GM04504 (cell line): ENCODE data around the gene CELF2.

ENCODE experiments used
- DNase-seq: peaks from one replicate; pipeline ENCODE4 v3.0.0-alpha.2; 2012; ENCODE audit warnings: low read depth

The CELF2 gene

DNA sequence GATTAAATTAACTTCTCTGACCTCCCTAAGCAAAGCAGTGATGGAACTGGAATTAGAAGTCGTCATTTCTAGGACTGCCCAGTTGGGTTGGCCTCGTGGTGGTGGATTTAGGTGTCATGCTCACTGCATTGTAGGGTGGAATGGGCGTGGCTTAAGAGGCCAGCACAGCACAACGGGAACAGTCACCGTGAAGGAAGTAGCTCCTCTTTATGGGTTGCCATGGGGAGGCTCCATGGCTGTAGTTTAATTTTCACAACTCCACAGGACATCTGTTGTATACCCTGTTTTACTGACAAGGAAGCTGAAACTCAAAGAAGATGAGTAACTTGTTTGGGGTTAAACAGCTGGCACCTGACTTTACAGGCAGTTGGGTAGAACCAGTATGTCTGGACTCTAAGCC is 208.3 kb downstream of the CELF2 start:
- DNase-seq, result no peak

DNA sequence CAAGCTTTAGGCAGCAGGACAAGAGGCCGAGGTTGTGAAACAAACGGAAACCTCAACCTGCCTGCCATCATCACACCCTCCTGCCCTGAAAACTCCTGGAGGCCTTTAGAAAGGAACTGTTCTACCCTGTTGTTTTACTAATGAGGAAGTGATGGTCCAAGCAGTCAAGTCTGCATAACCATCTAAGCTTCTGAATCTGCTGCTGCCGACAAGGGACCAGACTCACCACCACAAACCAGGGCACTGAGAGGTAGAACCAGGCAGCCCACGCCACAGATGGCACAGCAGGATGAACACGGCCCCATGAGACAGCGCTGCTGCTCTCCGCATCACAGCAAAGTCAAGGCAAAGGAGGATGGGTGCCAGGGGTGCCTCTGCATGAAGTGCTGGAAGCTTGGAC is 209.4 kb downstream of the CELF2 start:
- no peak for DNase-seq

DNA sequence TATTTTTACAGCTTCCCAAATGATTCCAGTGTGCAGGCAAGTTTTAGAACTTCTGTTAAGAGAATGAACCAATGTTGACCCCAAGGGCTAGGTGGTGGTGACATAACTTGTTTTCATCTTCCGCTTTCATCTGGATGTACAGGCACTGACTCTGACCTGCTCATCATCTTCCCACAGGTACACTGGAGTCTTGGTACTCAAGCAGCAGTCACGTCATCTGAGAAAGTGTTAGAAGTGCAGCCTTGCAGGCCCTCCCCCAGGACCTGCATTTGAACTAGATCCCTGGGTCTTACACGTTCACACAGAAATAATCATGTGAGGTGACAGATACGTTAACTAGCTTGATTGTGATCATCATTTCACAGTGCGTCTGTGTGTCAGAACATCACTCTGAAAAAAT is 212.2 kb downstream of the CELF2 start:
- no peak for DNase-seq

DNA sequence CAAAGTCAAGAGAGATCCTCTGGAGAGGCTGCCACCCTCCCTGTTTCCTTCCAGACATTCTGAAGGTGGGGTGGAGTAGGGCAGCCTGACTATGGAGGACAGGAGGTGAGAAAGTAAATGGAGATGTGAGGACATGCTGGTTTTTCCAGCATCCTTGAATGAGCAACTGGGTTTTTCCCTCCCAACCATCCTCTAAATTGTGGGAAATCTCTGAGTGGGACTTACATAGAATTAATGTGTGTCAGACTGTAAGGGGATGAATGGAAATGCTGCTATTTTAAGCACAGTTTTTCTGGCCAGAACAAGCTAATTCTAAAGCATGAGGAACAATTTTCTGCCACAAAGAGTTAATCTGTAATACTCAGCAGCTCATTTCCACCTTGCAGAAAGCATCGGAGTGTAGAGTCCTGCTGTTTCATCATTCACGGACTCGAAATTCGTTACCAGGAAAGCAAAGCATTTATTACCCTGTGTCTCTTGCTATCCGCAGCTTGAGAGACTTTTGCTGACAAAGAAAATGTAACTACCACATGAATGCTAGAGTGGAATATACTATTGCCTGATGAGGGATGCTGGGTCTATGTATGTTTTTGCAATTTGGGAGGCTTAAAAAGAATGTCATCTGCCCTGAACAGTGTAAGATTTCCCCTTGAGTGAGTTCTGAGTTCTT is 213.0 kb downstream of the CELF2 start:
- no peak for DNase-seq

DNA sequence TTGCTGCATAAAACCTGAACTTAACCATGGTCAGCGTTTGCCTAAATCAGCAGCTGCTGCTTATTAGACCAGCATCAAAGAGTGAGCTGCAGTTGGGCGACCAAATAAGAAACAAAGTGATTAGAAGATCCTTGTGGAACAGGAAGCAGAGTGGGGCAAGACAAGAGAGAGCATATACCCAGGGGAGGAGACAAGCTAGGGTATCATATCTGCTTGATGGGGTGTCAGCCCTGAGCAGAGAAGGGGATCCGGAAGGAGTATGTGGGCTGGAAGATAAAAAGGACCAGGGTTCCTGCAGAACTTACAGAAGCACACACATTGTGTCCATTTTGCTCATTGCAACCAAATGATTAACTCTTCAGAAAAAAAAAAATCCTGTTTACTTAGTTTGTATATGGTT is 213.6 kb downstream of the CELF2 start:
- no peak for DNase-seq

DNA sequence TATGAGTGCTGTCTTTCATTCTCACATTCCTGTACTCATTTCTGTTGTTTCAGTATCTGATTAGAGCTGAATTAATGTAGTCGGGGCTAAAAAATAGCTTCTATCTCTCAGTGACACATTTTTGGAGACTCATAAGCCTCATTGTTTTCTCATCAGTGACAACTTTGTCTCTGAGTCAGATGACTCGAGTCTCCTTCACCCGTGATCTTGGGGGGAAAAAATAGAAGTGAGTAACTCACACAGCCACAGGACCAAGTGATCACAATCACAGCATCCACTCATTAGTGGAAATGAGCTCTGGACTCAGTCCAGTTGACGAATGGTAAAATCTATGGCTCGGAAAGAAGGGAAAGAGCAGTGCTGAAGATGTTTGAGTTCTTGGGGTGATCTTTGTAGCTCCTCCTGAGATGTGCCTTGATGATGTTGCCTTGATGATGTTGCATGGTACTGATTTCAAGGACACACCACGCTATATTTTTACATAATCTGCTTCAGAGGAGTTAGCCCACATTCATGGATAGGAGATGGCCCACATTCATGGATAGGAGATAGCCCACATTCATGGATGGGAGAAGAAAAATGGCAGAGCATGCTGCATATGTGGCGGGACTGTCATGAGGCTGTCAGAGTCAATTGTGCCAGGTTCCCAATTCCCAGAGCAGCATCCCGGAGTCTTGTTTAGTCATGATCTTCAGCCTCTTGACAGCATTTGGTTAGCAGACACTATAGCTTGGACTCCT is 214.7 kb downstream of the CELF2 start:
- no peak for DNase-seq

DNA sequence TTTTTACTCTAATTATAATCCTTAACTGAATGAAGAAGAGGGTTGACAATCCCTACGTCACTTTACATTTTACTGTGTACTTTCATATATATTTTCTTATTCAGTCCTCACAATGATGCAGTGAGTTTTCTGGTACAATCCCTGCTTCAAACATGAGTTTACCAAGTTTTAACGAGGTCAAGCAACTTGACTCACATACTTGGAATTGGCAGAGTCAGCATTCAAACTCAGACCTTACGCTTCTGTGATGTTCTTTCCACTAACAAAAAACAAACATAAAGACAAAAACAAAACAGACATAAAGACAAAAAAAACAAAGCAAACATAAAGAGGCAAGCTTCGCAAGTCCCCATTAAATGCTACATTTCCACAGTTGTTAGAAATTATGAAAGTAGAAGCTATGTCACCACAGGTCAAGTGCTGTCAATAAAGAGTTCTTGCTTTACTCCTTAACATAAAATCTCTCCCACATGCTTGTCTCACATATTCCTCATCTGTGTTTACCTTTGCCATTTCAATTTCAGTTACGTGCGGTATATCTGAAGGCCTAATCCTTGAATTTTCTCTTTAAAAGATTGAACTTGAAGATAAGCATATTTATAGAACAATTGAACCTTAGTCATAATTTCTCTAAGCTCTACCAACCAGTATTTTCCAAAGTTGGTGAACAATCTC is 217.3 kb downstream of the CELF2 start:
- DNase-seq, result no peak

DNA sequence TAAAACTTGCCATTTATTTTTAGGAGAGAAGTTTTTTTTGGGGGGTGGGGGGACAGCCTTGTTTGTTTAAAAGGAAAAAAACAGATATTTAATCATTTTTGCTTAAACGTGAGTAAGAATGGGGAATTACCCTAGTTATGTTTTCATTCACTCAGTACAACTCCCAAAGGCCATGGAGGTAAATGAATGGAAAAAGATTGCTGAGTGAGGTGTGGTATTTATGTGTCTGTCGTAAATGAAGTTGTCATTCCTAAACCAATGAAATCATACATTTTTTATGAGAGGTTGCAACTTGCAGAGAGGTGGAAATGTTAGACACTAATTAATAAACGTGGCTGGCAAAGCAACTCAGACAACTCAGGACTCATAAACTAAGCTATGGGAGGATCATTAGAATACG is 218.1 kb downstream of the CELF2 start:
- no peak for DNase-seq

DNA sequence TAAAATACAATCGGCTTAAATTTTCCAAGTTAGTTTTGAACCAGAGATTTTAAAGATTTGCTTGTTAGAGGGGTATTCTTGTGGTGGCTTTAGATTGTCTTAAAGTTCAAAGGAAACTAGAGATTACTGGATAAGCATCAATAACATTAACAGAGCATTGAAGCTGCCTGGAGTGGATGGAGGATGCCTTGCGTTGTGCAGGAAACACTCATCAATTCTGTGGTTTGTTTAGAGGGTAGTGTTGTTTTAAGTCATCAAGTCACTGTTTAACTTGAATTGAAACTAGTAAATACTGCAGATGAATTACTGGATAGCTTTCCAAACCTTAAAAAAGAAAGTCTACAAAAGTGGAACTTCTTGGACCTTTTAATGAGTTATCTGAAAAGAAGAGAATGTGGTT is 218.6 kb downstream of the CELF2 start:
- no peak for DNase-seq

DNA sequence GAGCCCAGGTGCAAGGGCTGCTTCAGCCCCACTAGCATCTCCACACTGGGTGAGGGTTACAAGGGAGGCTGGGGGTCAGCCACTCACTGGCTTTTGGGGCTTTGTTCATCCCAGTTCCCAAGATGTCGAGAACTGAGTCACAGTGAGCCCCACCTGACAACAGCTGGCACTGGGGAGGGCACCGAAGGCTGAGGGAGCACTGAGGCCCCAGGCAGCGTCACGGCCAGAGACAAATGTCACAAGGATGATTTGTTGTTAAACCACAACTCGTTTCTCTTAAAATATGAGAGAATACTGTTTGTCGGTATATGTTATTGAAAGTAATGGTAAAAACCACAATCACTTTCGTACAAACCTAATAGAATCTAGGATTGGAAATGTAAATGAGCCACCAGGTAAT is 219.9 kb downstream of the CELF2 start:
- DNase-seq, result no peak

DNA sequence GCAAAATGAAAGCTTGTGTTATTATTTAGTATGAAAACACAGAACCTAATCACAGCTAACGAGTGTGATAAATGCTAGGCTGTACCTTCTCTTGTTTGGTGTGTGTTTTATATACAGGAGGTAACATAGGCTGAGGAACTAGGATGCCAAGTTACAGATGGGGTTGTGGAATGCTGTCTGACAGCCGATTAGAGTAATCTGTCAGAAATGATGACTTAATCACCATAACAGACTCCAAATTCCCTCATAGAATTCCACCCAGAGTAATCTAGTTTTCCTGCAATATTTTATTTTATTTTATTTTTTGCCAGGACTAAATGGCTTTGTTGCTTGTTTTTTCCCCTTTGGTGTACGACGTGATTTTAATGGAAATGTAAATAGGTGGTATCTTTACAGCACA is 221.2 kb downstream of the CELF2 start:
- no peak for DNase-seq

DNA sequence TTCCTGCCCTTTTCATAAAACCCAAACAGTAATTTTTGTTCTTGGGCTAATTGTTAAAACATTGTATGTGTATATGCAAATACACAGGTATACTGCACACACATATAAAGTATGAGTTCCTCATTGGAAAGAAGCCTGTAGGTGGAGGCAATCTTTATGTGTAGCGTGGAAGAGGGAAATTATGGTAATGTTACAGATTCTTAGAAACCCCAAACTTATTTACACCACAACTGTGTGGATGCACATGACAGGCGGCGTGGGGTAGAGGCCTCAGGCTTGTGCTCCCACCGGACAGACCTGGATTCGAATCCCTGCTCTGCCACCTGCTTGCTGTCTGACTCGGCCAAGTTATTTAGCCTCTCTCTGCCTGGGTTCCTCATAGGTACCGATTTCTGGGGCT is 223.0 kb downstream of the CELF2 start:
- DNase-seq, result no peak

DNA sequence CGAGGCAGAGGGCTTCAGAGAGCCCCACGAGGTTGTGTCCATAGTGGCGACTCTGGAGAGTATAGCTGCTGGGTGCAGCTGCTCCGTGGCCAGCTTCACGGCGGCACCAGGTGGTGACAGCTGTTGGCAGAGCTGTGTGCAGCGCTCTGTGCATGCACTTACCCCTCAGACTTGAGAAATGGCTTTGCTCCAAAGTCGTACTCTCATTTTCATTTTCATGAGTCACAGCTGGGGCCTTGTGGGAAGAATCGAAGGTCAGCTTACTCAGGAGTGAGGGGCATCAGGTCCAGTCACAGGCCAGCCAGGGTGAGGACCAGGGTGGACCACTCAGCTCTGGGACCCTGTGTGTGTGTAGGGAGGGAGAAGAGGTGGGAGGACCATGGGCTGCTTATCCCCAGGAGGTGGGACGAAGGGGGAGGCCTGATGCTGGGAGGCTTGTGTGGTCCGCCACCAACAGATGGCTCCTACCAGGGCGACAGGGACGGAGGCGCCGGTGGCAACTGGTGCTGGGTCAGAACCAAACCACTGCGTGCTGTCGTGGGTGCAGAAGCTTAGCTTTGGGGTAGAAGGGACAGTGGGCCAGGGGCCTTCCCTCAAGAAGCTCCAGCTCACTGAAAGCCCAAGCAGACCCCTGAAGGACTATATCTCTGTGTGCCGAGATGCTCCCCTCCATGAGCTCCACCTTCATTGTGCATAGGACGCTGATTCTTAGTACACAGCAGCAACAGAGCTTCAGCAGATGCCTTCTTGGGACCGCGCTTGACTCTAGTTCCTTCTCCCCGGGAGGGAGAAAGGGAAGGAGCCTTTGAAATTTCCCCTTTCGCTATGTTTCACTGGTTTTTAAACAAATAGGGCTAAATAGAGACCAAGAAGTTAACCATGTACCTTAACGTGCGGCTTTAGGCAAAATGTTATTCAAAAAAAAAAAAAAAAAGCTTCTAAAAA is 225.0 kb downstream of the CELF2 start:
- DNase-seq, result no peak

DNA sequence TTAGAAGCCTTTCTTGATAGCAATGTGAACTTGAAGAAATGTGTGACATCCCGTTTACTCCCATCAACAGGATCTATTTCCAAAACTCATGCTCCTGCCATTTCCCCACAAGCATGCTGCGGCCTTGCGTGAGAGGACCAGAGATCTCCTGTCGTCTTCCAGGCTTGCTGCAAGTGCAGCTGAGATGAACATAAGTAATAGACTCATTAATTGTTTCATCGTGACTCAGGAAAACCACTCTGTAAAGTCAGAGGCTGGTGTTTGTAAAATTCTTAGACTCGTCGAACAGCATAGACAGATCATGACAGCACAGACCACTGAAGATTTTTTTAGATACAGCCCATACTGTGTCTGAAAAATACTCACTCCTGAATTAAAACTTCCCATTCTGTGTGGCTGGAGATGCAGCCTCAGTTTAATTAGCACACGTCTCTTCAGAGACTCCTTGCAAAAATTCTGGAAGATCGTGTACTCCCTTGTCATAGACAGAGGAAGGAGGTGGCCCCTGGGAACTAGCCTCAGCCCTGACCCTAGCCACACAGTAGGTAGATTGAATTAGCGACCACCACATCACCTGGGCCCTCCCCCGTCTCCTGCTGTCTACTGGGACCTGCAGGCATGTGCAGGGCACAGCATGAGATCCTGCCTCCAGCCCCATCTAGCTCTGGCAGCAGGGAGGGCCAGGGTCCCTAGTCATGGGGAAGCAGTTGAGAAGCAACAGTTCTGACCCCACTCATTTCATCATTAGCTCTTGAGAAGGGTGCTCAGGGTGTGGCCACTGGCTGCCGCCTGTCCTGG is 226.0 kb downstream of the CELF2 start:
- DNase-seq, result no peak

DNA sequence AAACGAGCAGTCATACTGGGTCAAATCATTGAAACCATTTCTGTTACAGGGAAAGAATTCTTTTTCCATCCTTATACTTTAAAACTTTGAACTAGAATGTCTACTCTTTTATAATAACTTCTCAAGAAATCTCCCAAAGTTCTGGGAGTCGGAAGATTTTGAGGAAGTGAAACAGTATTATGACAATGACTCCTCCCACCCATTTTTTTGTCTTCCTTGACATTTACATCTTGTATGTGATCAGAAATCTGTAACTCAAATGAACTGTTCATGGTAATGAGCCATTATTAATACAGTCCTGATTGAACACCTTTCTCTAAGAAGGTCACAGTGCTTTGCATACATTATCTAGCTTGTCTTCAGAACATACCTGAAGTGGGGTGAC is 227.4 kb downstream of the CELF2 start:
- DNase-seq, result no peak

DNA sequence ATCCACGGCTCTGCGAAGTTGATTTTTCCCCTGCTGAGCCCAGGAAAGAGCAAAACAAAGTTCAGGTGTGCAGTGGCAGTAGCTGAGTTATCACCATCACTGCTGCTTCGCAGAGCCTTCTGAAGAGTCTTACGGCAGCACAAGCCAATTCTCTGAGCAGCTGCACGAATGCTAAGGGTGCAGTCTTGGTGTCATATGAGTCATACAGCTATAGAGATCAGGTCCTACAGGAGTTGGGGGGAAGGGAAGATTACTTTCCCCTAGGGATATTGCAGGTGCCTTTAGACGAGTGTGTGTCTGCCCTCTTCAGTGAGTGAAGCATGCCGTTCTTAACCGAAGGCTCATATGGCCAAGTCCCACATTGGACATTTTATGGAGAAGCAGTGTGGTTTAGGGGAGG is 227.8 kb downstream of the CELF2 start:
- DNase-seq, result no peak

DNA sequence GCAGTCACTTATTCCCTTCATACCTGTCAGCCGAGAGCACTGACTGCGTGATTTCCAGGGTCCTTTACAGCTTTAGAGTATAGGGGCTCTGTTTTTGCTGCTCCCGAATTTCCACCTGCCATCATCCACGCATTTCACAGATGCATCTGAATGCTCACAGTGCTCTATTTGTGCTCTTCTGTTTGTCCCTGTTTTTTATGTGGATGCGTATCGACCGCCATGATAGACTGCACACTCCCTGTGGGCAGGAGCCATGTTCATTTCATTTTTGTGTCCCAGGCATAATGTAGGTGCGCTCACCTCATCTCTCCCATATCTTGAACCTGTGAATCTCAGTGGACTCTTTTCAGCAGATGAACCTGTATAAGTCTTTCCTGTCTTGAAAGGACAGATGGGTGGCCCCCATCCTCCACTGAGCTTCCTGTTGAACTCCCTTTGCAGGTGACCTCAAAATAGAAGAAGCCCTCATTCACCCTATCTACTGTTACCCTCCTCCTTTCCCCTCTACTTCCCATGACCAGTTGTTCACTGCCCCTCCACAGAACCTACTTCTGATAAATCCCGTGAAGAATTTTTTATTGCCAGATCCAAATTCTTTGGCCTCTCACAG is 228.4 kb downstream of the CELF2 start:
- no peak for DNase-seq

DNA sequence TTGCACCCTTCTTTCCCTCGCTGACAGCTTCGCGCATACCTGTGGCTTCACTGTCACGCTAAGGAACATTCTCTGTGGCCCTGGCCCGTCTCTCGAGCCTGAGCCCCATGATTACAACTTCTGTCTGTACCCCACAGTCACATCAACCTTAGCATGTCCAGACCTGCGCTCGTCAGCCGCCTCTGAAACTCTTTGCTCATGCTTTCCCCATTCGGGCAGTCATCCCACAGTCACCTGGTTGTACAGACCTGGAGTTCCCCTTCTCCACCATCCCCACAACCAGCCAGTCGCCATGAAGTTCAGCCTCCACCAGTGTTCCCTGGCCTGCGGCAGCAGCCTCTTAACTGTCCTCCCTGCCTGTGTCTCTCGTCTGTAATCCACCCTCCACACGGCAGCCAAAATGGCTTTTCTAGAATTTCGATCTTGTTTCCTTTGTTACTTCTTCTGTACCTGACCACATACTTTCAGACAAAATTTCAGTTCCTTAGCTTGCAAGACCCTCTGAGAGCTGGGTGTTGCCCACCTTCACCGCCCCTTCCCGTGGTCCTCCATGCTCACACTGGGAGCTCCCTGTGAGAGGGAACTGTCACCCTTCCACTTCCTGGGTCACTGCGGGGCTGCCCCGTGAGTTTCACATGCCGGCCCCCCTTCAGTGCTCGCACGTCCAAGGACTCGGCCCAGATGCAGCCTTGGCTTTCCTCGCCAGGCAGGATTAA is 229.2 kb downstream of the CELF2 start:
- DNase-seq, result no peak

DNA sequence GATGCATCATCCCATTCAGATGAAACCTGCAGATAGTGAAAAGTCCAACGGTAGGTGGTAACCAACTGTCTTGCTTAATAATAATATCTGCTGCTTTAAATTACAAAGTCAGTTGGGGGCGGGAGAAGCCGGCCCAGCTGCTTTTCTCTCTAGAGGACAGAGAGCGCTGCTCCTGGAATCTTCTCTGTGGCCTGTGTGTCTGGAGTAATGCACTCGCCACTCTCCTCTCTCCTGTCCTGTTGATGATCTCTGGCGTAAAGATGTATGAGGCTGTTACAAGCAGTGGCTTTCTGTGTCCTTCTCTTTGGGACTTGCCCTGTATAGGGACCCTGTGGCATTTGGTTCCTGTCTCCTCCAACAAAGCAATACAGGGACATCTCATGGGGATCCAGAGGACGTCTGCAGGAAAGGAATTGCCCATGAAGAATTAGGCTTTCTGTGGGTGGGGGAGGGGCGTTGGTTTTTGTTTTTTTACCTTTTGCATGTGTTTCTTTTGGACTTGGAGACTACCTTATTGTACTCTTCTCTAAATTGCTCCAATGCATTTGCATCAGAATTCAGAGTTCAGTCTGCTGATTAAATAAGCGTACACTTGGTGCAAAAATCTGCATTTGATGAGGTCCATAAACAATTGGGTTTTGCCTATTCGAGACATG is 231.6 kb downstream of the CELF2 start:
- DNase-seq, result no peak

DNA sequence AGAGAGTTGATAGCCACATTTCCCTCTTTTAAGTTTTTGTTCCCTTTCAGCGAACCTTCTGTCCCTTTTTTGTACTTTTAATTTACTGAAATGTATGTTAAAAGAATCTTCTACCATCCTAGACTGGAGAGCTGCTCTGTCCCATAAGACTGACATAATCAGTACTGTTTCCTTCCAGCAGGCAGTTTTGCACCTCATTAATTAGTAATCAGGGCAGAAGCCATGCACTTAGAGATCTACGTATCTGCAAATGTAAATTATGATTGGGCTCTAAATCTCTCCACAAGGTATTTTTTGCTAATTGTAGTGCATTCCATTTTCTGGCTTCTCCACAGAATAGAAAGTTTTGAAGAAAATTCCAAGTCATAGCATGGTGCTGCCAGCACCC is 232.1 kb downstream of the CELF2 start:
- no peak for DNase-seq
